ENCODE data around the gene RNF152.

RNF152 gene

DNA sequence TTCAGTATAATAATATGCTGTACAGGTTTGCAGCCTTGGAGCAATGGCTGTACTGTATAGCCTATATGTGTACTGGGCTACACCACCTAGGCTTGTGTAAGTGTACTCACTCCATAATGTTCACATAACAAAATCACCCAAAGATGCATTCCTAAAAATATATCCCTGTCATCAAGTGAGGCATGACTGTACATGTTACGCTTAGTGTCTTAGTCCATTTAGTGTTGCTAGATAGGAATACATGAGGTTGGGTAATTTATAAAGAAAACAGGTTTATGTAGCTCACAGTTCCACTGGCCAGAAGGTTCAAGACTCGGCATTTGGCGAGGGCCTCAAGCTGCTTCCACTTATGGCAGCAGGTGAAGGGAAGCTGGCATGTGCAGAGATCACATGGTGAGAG is 31.4 kb downstream of the RNF152 start:
- 0 out of 2 replicates have a peak, but pooled peaks cover 4% of the 10 kb centered on the region for H3K4me1 ChIP-seq (ENCODE audit: control insufficient read depth, insufficient read depth, low read length)
- ChIA-PET POLR2A (no interaction called here), CTCF (interaction anchor here (0.9 to 1.3 kb wide), 2 partner anchors 160 to 225 kb away, joined by 3 read pairs; no protein-coding TSS in a partner anchor)
- TF ChIP-seq ZNF623 (tag by site-specific recombination; IDR thresholded peaks at IDR 0.05) (no peak), ZNF610 (tag by site-specific recombination; IDR thresholded peaks at IDR 0.05; ENCODE audit: borderline replicate concordance) (no peak), BCL11B (tag by site-specific recombination; IDR thresholded peaks at IDR 0.05; ENCODE audit: low read depth) (no peak), TCF7L2 (IDR thresholded peaks at IDR 0.05; ENCODE audit: borderline replicate concordance, low read depth, low read length) (no peak), ZNF571 (tag by site-specific recombination; IDR thresholded peaks at IDR 0.05) (no peak), SP2 (tag by site-specific recombination; IDR thresholded peaks at IDR 0.05) (no peak), ZNF366 (tag by site-specific recombination; conservative IDR thresholded peaks at IDR 0.05) (no peak), ZNF768 (tag by site-specific recombination; IDR thresholded peaks at IDR 0.05) (no peak), ZNF76 (tag by site-specific recombination; IDR thresholded peaks at IDR 0.05; ENCODE audit: borderline replicate concordance, low read depth) (no peak), REST (tag by site-specific recombination; IDR thresholded peaks at IDR 0.05) (no peak), ZNF211 (tag by site-specific recombination; IDR thresholded peaks at IDR 0.05; ENCODE audit: low read depth) (no peak), ZNF394 (tag by site-specific recombination; IDR thresholded peaks at IDR 0.05; ENCODE audit: borderline replicate concordance) (no peak), ZNF391 (tag by site-specific recombination; IDR thresholded peaks at IDR 0.05; ENCODE audit: borderline replicate concordance, low read depth) (no peak), TSHZ1 (tag by site-specific recombination; IDR thresholded peaks at IDR 0.05; ENCODE audit: borderline replicate concordance) (no peak), ZNF639 (tag by site-specific recombination; IDR thresholded peaks at IDR 0.05) (no peak), GLI2 (tag by site-specific recombination; IDR thresholded peaks at IDR 0.05; ENCODE audit: borderline replicate concordance, low read depth) (no peak), KLF16 (tag by site-specific recombination; IDR thresholded peaks at IDR 0.05) (no peak), ZBTB49 (tag by site-specific recombination; IDR thresholded peaks at IDR 0.05; ENCODE audit: low read depth) (no peak)
- TF ChIP-seq, protein P1, sequence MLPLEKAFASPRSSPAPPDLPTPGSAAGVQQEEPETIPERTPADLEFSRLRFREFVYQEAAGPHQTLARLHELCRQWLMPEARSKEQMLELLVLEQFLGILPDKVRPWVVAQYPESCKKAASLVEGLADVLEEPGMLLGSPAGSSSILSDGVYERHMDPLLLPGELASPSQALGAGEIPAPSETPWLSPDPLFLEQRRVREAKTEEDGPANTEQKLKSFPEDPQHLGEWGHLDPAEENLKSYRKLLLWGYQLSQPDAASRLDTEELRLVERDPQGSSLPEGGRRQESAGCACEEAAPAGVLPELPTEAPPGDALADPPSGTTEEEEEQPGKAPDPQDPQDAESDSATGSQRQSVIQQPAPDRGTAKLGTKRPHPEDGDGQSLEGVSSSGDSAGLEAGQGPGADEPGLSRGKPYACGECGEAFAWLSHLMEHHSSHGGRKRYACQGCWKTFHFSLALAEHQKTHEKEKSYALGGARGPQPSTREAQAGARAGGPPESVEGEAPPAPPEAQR (tag by site-specific recombination; IDR thresholded peaks at IDR 0.05) = no peak
- TF ChIP-seq, protein P2, sequence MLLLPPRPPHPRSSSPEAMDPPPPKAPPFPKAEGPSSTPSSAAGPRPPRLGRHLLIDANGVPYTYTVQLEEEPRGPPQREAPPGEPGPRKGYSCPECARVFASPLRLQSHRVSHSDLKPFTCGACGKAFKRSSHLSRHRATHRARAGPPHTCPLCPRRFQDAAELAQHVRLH (tag by site-specific recombination; IDR thresholded peaks at IDR 0.05) = no peak
- H3K4me3 ChIP-seq (ENCODE audit: low read depth, low read length) = no peak overlapping the region
- no peaks in the 10 kb centered on the region for H3K9me3 ChIP-seq (ENCODE audit: control insufficient read depth, insufficient read depth, low read depth, low read length)
- no peaks in the 10 kb centered on the region for H3K36me3 ChIP-seq (ENCODE audit: control insufficient read depth in 2 of 2, insufficient read depth in 1 of 2, low read length in 2 of 2)
- H3K27ac ChIP-seq (ENCODE audit: extremely low read depth, low read depth, low read length) = no peak overlapping the region

All from HEK293 (cell line).